Activated CD4-positive, CD25-positive, alpha-beta regulatory T cell (primary cell): ENCODE measurements around the gene KCNH2.

Experiments used
- DNase-seq, 4 experiments: peaks; one replicate each; lab custom pipeline; 2025; lab: John Stamatoyannopoulos, UW

Gene KCNH2

DNA sequence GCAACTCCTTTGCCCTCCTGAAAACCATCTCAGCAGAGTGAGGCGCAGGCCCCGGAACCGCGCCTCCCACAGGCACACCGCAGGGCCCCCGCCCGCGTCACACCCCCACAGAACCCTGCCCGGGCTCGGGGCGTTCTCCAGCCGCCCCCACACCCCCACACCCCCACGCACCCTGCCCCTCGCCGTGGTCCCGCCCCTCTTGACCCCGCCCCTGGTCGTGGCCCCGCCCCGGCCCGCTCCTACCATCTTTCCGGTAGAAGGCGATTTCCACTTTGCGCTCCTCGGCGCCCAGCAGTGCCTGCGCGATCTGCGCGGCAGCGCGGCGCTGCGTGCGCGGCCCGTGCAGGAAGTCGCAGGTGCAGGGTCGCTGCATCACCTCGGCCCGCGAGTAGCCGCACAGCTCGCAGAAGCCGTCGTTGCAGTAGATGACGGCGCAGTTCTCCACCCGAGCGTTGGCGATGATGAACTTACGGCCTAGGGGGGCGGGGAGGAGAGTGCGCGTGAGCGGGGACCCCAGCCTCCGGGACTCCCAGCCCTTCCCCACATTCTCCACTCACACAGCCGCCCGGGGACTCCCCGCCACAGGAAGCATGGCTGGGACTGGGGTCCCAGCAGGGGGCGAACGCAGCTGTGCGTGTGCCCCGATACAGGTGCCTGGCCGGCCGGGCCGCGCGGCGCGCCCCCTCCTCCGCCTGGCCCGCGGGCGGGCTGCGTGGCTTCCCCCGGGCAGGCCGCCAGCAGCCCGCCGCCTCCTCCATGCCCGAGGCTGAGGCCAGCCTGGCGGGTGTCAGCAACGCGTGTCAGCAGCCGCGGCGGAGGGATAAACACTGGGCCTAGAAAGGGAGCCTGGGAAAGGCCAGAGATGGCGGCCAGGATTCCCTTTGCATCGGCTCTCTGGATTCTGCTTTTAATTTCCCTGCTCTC is 3.4 kb downstream of the KCNH2 start:
- peak; percentile 52 to 70 (median 60) for DNase-seq

DNA sequence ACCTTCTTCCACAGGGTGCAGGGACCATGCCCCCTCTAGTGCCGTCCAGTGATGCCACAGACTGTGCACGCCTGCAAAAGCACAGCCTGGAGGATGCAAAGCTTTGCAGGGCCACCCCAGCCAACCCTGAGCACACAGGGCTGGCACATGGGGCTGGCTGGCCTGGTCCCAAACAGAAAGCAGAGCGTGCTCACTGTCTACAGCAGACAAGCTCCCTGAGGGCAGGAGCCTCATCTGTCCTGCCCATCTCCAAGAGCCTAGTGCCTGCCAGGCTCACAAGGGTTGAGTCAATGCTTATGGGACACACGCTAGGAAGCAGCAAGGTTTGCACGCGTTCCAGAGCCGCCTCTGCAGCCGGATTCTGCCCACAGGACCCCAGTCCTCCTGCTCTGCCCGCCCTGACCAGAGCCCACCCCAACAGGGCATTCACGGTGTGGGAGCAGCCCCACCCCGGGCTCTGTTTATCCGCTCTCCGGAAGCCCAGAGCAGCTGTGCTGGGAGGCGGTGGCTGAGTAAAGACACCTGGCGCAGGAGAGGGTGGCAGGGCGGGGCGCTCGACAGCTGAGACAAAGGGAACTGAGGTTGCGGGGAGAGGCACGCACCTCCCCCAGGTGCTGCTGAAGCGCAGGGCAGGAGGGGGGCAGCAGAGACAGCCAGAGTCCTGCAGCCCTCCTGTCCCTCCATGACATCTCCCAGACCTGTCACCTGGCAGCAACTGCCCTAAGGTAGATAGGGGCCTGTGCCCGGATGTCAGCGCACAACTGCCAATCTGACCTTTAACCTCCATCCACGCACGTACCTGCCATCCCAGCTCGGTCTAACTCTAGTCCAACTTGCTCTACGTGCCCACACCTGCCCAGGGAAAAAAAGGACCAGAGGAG is 4.3 kb downstream of the KCNH2 start:
- DNase-seq = peak in 2 of 4 experiments; percentile 20 to 36

DNA sequence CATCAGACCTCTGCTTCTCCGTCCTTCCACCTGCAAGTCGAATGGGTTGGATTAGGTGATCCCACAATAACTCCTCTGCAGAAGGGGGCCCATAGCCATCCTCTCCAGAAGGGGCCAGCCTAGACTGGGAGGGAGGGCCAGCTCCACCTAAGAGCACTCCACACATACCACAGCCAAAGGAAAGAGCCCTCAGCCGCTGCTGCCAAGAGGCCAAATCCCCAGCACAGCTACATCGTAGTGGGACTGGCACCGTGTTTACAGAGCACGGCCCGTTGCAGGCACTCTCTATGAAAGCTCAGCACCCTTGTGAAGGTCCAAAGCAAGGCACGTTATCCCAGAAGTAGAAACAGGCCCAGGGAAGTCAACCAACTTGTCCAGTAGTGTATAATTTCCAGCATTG is 5.4 kb downstream of the KCNH2 start:
- no peak for DNase-seq

- no peak for DNase-seq
Measured at GRCh38 chr7:150972023-150972468, 6.1 kb downstream of the KCNH2 start.

DNA sequence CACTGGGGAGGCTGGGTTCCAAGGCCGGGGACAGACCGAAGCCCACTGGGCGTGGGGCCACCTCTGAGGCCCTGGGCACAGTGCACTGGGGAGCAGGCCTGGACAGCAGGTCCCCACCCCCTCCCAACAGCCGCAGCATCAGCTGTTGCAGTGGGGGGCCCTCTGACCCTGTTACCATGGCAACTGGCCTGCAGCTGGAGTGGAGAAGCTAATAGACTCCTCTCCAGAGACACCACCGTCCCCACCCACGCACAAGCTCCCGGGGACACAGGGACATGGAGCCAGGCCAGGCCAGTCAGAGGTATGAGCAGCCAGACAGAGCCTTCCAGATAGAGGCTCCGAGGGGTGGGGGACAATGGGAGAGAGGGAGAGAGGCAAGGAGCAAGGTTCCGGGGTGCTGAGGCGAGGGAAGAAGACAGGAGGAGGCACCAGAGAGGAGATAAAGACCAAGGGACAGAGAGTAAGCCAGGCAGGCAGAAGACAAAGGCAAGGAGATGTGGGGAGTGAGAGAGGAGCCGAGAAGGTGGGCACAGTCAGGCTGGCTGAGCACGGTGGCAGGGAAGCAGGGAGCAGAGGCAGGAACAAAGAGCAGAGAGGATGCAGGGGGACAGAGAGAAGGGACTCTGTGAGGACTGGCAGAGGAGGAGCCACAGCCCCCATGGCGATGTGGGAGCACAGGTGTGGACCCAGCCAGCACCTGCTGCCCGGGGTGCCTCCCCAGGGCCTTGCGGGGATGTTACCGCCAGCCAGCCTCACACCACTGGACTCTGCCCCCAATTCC is 6.7 kb downstream of the KCNH2 start:
- DNase-seq = no peak

DNA sequence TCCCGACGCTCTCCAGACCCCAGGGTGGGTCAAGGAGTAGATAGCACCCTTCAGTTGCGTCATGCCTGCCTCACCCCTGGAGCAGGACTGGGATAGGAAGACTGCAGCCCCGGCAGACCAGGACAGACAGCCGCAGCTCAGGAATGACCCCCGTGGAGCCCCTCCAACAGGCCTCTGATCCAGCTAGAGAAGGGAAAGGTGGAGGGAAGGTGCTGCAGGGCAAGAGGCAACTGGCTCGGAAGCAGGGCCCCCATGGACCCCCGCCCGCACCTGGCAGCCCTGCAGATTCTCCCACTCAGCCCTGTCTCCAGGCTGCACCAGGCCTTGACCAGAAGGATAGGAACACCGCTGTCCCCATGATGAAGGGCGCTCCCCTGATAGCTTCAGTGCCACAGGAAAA is 7.7 kb downstream of the KCNH2 start:
- DNase-seq = no peak

GRCh38 chr7:150969475-150969874 is 8.6 kb downstream of the KCNH2 start:
- no peak for DNase-seq

DNA sequence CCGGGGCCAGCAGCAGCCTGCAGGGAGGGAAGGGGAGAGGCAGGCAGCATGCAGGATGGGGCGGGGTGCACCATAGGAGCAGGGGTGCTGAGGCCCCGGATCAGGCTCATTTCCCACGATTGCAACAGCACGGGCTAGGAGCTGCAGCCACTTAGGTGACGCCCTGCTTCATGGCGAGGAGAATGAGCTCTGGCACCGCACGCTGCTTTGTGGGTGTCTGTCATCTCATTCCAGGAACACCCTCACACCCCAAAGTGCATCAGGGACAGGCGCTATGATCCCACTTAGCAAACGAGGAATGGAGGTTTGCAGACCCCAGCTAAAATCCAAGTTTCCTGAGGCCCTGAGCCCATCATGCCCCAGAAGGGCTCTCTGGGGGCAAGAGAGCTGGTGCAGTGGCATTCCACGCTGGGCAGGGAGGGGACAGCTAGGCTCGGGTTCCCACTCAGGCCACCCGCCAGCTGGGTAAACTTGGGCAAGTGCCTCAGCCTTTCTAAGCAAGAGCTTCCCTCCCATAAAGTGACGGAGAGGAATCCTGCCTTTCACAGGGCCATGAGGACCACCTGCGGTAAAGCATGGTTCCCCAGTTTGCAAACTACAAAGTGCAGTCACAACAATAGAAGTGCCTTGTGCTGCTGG is 9.3 kb downstream of the KCNH2 start:
- no peak for DNase-seq

GRCh38 chr7:150968056-150968733 is 9.9 kb downstream of the KCNH2 start:
- DNase-seq = no peak

DNA sequence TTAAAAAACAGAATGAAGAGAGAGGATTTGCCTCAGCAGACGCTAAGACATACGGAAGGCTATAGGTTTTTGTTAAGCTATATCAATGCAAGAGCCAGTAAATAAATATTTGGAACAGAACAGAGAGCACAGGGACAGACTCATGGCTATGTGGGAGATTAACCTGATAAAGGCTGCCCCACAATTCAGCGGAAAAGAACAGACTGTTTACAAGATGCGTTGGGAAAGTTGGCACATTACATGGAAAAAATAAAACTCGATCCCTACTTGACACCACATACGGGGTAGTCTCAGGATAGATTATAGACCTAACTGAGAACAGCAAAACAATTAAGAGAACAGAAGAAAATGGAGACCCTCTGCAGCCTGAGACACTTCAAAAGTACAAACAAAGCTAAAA is 10.8 kb downstream of the KCNH2 start:
- DNase-seq = no peak

DNA sequence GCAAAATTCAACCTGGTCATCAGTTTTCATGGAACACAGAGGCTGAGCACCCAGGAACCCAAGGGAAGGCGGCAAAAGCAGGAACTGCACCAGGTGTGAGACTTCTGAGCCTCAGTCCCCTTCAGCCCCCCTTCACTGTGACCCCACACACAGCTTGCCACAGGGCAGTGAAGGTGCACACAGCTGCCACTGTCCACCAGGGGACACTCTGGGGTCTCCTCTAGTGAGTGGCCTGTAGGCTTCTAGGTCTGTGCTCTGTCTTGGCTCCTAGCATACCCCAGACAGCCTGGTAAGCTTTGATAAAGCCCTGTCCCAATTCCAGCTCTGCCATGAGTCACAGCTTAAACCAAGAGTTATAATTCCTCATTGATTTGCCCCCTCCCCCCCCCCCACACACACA is 12.1 kb downstream of the KCNH2 start:
- no peak for DNase-seq

DNA sequence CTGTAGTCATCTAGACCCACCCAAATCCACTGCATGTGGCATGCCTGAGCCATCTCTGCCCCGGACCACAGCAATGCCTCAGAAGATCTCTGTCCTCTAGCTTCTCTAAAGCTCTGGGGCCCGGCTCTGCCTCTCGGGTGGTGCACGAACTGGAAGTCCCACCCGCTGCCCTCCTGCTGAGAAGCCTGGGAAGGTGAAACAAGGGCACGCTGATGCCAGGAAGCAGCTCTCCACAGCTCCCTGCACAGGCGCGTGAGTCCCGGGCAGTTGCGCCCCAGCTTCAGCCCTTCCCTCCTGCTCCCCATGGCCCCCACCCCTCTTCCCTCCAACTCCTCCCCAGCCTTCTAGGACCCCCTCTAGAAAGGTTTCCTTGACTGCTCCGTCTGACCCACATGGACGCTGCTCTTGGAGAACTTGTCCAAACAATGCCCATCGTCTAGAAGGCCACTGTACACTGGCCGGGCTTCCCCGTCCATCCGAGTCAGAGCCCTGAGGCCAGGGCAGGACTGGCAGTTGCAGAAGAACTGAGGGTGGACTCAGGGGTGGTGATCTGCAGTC is 12.8 kb downstream of the KCNH2 start:
- no peak for DNase-seq

DNA sequence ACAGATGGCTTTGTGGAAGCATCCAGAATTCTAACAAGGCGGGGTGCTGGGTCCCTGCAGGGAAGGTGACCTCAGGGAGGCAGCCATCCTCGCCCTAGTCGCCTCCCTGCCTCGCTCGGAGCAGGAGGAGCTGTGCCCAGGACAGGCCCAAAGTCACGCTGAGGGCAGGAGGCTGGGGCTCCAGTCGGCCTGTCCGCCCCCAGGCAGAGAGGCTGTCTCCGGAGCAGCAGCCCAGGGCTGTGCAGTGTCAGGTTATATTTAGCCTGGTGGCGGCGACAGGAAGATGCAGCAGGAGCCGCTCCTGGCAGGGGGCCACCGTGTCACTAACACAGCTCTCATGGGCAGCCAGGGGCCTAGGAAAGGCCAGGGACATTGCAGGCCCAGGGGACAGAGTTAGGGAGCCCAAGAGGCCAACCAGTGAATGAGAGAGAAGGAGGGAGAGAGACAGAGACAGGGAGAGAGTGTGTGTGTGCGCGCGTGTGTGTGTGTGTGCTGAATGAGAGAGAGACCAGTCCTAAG is 13.5 kb downstream of the KCNH2 start:
- DNase-seq = no peak

- DNase-seq = no peak
Measured at GRCh38 chr7:150963707-150964559, 14.2 kb downstream of the KCNH2 start.

DNA sequence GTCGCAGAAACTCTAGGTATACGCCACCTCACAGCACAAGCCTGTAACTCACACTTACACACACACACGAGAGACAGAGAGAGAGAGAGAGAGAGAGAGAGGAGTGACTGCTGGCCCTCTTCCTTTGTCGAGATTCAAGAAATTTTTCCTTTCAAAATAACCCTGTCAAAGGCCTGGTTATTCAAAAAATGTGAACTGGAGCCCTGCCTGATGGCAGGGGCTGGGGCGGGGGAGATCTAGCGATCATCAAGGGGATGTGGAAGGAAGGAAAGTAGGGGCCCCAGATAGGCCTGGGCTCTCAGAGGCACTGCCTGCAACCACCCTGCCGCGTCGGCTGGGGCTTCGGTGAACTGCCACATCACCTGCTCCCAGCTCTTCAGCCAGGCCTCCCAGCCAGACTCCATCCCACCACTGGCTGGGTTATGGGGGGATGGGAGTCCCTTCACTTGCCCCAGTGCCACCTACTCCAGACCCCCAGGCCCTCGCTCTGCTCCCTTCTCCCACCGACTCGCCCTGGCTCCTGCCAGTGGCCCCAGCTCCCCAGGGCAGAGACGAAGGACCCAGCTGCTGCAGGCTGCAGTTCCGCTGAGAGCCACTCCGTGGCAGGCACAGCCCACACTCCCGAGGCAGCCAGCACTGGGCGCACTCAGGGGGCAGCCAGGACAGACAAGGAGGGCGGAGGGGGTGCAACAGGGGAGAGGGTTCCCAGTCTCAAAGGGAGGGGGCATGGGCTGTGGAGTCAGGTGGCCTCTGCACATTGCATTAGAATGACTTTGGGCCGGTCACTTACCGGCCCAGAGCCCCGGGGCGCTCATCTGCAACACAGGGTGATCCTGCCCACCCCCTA is 15.3 kb downstream of the KCNH2 start:
- peak; percentile 13 to 28 (median 16) for DNase-seq

GRCh38 chr7:150962290-150962552 is 15.9 kb downstream of the KCNH2 start:
- no peak for DNase-seq

DNA sequence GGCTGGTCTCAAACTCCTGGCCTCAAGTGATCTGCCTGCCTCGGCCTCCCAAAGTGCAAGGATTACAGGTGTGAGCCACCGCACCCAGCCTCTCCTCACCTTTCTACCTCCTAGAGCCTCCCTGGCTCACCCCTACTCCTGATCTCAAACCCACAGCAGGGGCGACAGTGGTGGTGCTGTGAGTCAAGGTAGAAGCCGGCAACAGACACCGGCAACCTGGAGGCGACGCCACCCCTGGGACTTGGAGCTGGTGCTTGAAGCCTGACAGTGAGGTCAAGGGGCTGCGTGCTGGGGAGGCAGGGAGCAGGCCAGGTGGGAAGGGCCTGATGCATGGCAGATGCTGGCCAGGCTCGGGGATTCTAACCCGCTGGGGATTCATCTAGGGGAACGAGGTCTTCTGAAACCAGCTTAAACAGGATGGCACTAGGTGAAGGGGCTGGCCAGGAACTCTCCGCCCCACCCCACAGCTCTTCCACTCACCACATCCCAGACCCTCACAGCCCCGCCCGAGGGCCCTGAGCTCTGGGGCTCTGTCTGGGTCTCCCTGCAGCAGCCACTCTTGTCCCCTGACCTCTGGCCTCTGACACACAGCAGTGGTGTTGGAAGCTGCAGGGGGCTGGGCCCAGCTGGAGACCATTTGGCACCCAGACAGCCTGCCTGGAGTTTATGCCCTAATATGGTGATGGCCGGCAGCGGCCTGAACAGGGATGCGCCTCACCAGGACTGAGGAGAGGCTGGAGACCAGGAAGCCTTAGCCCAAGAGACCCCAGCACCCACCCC is 16.4 kb downstream of the KCNH2 start:
- no peak for DNase-seq
